ENCODE data around the gene APOB. TPM values are rescaled to one million over a fixed set of nuclear protein-coding genes. Genes with fewer than 3 reads are reported as not detected.
A peak's percentile ranks its signal among the peaks of the same experiment; 100 is the strongest.

The APOB gene
- total and polyA plus RNA-seq, 2 of the 13 experiments (the other 11 are each of a cell fraction or from before 2014, with no cell fraction given): 1,569 to 2,515 TPM

GRCh38 chr2:21020031-21020667 is 23.7 kb downstream of the APOB start (continued):
- peak; percentile 55; the same call in 1 of the 2 replicates for TF ChIP-seq ZGPAT (CRISPR knock-in tag; IDR thresholded peaks at IDR 0.05)
- no peak for TF ChIP-seq HNRNPL (IDR thresholded peaks at IDR 0.05; ENCODE audit: low read depth, low read length)
- TF ChIP-seq PITX1 (CRISPR knock-in tag; IDR thresholded peaks at IDR 0.05): no peak
- no peak for TF ChIP-seq TCF7 (IDR thresholded peaks at IDR 0.05; ENCODE audit: low read depth)
- TF ChIP-seq ZSCAN25 (CRISPR knock-in tag; IDR thresholded peaks at IDR 0.05): no peak
- TF ChIP-seq CBX2 (IDR thresholded peaks at IDR 0.05; ENCODE audit: low read depth, low read length): no peak
- TF ChIP-seq CBX2 (CRISPR knock-in tag; IDR thresholded peaks at IDR 0.05; ENCODE audit: low read depth): no peak
- TF ChIP-seq ZFP90 (CRISPR knock-in tag; IDR thresholded peaks at IDR 0.05; ENCODE audit: borderline replicate concordance): no peak
- TF ChIP-seq SETDB1 (CRISPR knock-in tag; IDR thresholded peaks at IDR 0.05; ENCODE audit: borderline replicate concordance): no peak
- TF ChIP-seq DNMT3B (CRISPR knock-in tag; conservative IDR thresholded peaks at IDR 0.05): no peak
- TF ChIP-seq ELF1 (CRISPR knock-in tag; IDR thresholded peaks at IDR 0.05): no peak
- no peak for TF ChIP-seq PAXIP1 (CRISPR knock-in tag; conservative IDR thresholded peaks at IDR 0.05)
- no peak for TF ChIP-seq SP4 (CRISPR knock-in tag; IDR thresholded peaks at IDR 0.05)
- no peak for TF ChIP-seq ZNF496 (CRISPR knock-in tag; IDR thresholded peaks at IDR 0.05; ENCODE audit: insufficient replicate concordance)
- TF ChIP-seq MIER3 (CRISPR knock-in tag; IDR thresholded peaks at IDR 0.05; ENCODE audit: borderline replicate concordance): no peak
- no peak for TF ChIP-seq KDM2A (CRISPR knock-in tag; IDR thresholded peaks at IDR 0.05; ENCODE audit: borderline replicate concordance, low read depth)
- no peak for TF ChIP-seq NFE2L2 (IDR thresholded peaks at IDR 0.05; ENCODE audit: low read length)
- no peak for TF ChIP-seq MTF2 (CRISPR knock-in tag; IDR thresholded peaks at IDR 0.05; ENCODE audit: borderline replicate concordance)
- TF ChIP-seq CREM (IDR thresholded peaks at IDR 0.05): no peak
- TF ChIP-seq CREM (CRISPR knock-in tag; IDR thresholded peaks at IDR 0.05): no peak
- no peak for TF ChIP-seq MTERF4 (CRISPR knock-in tag; IDR thresholded peaks at IDR 0.05)
- TF ChIP-seq GPBP1L1 (CRISPR knock-in tag; IDR thresholded peaks at IDR 0.05): no peak
- no peak for TF ChIP-seq HOMEZ (CRISPR knock-in tag; IDR thresholded peaks at IDR 0.05; ENCODE audit: low read depth)
- no peak; the same call in 1 of the 2 replicates for TF ChIP-seq ZNF792 (CRISPR knock-in tag; IDR thresholded peaks at IDR 0.05)

Measured in HepG2 (cell line).